ENCODE data around the gene MLF2. TPM values are rescaled to one million over a fixed set of nuclear protein-coding genes. Genes with fewer than 3 reads are reported as not detected.

MLF2 gene
- total and polyA plus RNA-seq, 10 of the 15 experiments (the other 5 are each of a cell fraction or from before 2014, with no cell fraction given) = 13.5 to 222 (median 130) TPM

Small RNA genes within 50 kb of the gene (small RNA-seq; reads per million reads assigned to genes)
- gene RNU6-781P = not detected

Other genes starting within 250 kb of the MLF2 start
Only the 7 nearest of the 28 such genes appear.
- gene ZNF384, start 63.8 kb downstream of the MLF2 start, total RNA-seq (2014; rRNA removed) = 23.3 and 23.7 TPM in 2 replicates
- gene ZNF384, start 63.8 kb downstream of the MLF2 start, total RNA-seq (2014; rRNA removed; fragmentation: Illumina TruSeq; extraction: Trizol) = 26.0 and 27.1 TPM in 2 replicates
- 49.3 and 53.8 TPM in 2 replicates for gene ZNF384, start 63.8 kb downstream of the MLF2 start, total RNA-seq (2021)
- gene ZNF384, start 63.8 kb downstream of the MLF2 start, polyA plus RNA-seq (2011; rRNA removed) = 42.4 and 70.2 TPM in 2 replicates
- 65.2 and 81.5 TPM in 2 replicates for gene ZNF384, start 63.8 kb downstream of the MLF2 start, polyA plus RNA-seq (2014; fragmentation: Illumina TruSeq; extraction: Trizol)
- 1 to 10 TPM in 1 of 2 experiments, under 1 TPM in 1; 0.46 to 1.3 TPM for gene ZNF384, start 63.8 kb downstream of the MLF2 start, polyA plus RNA-seq (2014; fragmentation: Nextera tagmentation; extraction: Ambion mirVana)
- gene ZNF384, start 63.8 kb downstream of the MLF2 start, polyA plus RNA-seq (2014; rRNA removed) = 53.5 and 55.8 TPM in 2 replicates
- gene ZNF384, start 63.8 kb downstream of the MLF2 start, polyA plus RNA-seq (2016; fragmentation: Nextera tagmentation; extraction: Ambion mirVana) = 10 to 100 TPM; 30.0 to 31.0 TPM
- gene PIANP, start 52.3 kb downstream of the MLF2 start, total RNA-seq (2014; rRNA removed) = not detected in 2 replicates
- gene PIANP, start 52.3 kb downstream of the MLF2 start, total RNA-seq (2014; rRNA removed; fragmentation: Illumina TruSeq; extraction: Trizol) = not detected in 2 replicates
- gene PIANP, start 52.3 kb downstream of the MLF2 start, total RNA-seq (2021) = 0.08 TPM in 1 of 2 replicates, not detected in the other
- not detected in 2 replicates for gene PIANP, start 52.3 kb downstream of the MLF2 start, polyA plus RNA-seq (2011; rRNA removed)
- gene PIANP, start 52.3 kb downstream of the MLF2 start, polyA plus RNA-seq (2014; fragmentation: Illumina TruSeq; extraction: Trizol) = not detected in 2 replicates
- gene PIANP, start 52.3 kb downstream of the MLF2 start, polyA plus RNA-seq (2014; fragmentation: Nextera tagmentation; extraction: Ambion mirVana) = not detected
- 0.04 and 0.08 TPM in 2 replicates for gene PIANP, start 52.3 kb downstream of the MLF2 start, polyA plus RNA-seq (2014; rRNA removed)
- gene PIANP, start 52.3 kb downstream of the MLF2 start, polyA plus RNA-seq (2016; fragmentation: Nextera tagmentation; extraction: Ambion mirVana) = under 1 TPM in 1 of 2 experiments, not detected in 1; 0.12 TPM
- 53.6 and 56.3 TPM in 2 replicates for gene COPS7A, start 29.1 kb downstream of the MLF2 start, total RNA-seq (2014; rRNA removed)
- 26.8 and 28.8 TPM in 2 replicates for gene COPS7A, start 29.1 kb downstream of the MLF2 start, total RNA-seq (2014; rRNA removed; fragmentation: Illumina TruSeq; extraction: Trizol)
- 42.1 and 48.4 TPM in 2 replicates for gene COPS7A, start 29.1 kb downstream of the MLF2 start, total RNA-seq (2021)
- gene COPS7A, start 29.1 kb downstream of the MLF2 start, polyA plus RNA-seq (2011; rRNA removed) = 43.5 and 70.9 TPM in 2 replicates
- gene COPS7A, start 29.1 kb downstream of the MLF2 start, polyA plus RNA-seq (2014; fragmentation: Illumina TruSeq; extraction: Trizol) = 43.5 and 45.0 TPM in 2 replicates
- 10 to 100 TPM; 25.7 to 26.1 TPM for gene COPS7A, start 29.1 kb downstream of the MLF2 start, polyA plus RNA-seq (2014; fragmentation: Nextera tagmentation; extraction: Ambion mirVana)
- 55.3 and 61.7 TPM in 2 replicates for gene COPS7A, start 29.1 kb downstream of the MLF2 start, polyA plus RNA-seq (2014; rRNA removed)
- gene COPS7A, start 29.1 kb downstream of the MLF2 start, polyA plus RNA-seq (2016; fragmentation: Nextera tagmentation; extraction: Ambion mirVana) = 10 to 100 TPM; 67.9 to 74.0 TPM
- gene PTMS, start 13.2 kb upstream of the MLF2 start, total RNA-seq (2014; rRNA removed) = 20.7 and 23.1 TPM in 2 replicates
- gene PTMS, start 13.2 kb upstream of the MLF2 start, total RNA-seq (2014; rRNA removed; fragmentation: Illumina TruSeq; extraction: Trizol) = 31.8 and 34.0 TPM in 2 replicates
- 127 and 131 TPM in 2 replicates for gene PTMS, start 13.2 kb upstream of the MLF2 start, total RNA-seq (2021)
- gene PTMS, start 13.2 kb upstream of the MLF2 start, polyA plus RNA-seq (2011; rRNA removed) = 29.0 and 51.2 TPM in 2 replicates
- gene PTMS, start 13.2 kb upstream of the MLF2 start, polyA plus RNA-seq (2014; fragmentation: Illumina TruSeq; extraction: Trizol) = 41.3 and 90.6 TPM in 2 replicates
- gene PTMS, start 13.2 kb upstream of the MLF2 start, polyA plus RNA-seq (2014; fragmentation: Nextera tagmentation; extraction: Ambion mirVana) = 1 to 10 TPM; 2.1 to 4.5 TPM
- 46.5 and 47.5 TPM in 2 replicates for gene PTMS, start 13.2 kb upstream of the MLF2 start, polyA plus RNA-seq (2014; rRNA removed)
- gene PTMS, start 13.2 kb upstream of the MLF2 start, polyA plus RNA-seq (2016; fragmentation: Nextera tagmentation; extraction: Ambion mirVana) = 10 to 100 TPM in 1 of 2 experiments, 1 to 10 TPM in 1; 4.9 to 27.8 TPM
- 0.79 and 1.3 TPM in 2 replicates for gene LAG3, start 19.4 kb upstream of the MLF2 start, total RNA-seq (2014; rRNA removed)
- gene LAG3, start 19.4 kb upstream of the MLF2 start, total RNA-seq (2014; rRNA removed; fragmentation: Illumina TruSeq; extraction: Trizol) = 0.60 and 1.0 TPM in 2 replicates
- 4.2 and 5.2 TPM in 2 replicates for gene LAG3, start 19.4 kb upstream of the MLF2 start, total RNA-seq (2021)
- gene LAG3, start 19.4 kb upstream of the MLF2 start, polyA plus RNA-seq (2011; rRNA removed) = 0.26 and 0.52 TPM in 2 replicates
- 0.97 and 1.1 TPM in 2 replicates for gene LAG3, start 19.4 kb upstream of the MLF2 start, polyA plus RNA-seq (2014; fragmentation: Illumina TruSeq; extraction: Trizol)
- under 1 TPM in 1 of 2 experiments, not detected in 1; 0.53 TPM for gene LAG3, start 19.4 kb upstream of the MLF2 start, polyA plus RNA-seq (2014; fragmentation: Nextera tagmentation; extraction: Ambion mirVana)
- gene LAG3, start 19.4 kb upstream of the MLF2 start, polyA plus RNA-seq (2014; rRNA removed) = 2.3 and 2.4 TPM in 2 replicates
- gene LAG3, start 19.4 kb upstream of the MLF2 start, polyA plus RNA-seq (2016; fragmentation: Nextera tagmentation; extraction: Ambion mirVana) = 1 to 10 TPM in 1 of 2 experiments, under 1 TPM in 1; 0.77 to 1.4 TPM
- gene CD4, start 36.4 kb upstream of the MLF2 start, total RNA-seq (2014; rRNA removed) = 0.40 and 0.49 TPM in 2 replicates
- gene CD4, start 36.4 kb upstream of the MLF2 start, total RNA-seq (2014; rRNA removed; fragmentation: Illumina TruSeq; extraction: Trizol) = 0.60 and 0.81 TPM in 2 replicates
- 1.6 and 1.8 TPM in 2 replicates for gene CD4, start 36.4 kb upstream of the MLF2 start, total RNA-seq (2021)
- gene CD4, start 36.4 kb upstream of the MLF2 start, polyA plus RNA-seq (2011; rRNA removed) = 0.27 and 0.29 TPM in 2 replicates
- 1.5 and 2.4 TPM in 2 replicates for gene CD4, start 36.4 kb upstream of the MLF2 start, polyA plus RNA-seq (2014; fragmentation: Illumina TruSeq; extraction: Trizol)
- gene CD4, start 36.4 kb upstream of the MLF2 start, polyA plus RNA-seq (2014; fragmentation: Nextera tagmentation; extraction: Ambion mirVana) = under 1 TPM; 0.49 to 0.85 TPM
- gene CD4, start 36.4 kb upstream of the MLF2 start, polyA plus RNA-seq (2014; rRNA removed) = 0.85 and 1.3 TPM in 2 replicates
- gene CD4, start 36.4 kb upstream of the MLF2 start, polyA plus RNA-seq (2016; fragmentation: Nextera tagmentation; extraction: Ambion mirVana) = under 1 TPM; 0.24 to 0.57 TPM
- gene GPR162, start 68.7 kb upstream of the MLF2 start, total RNA-seq (2014; rRNA removed) = not detected in 2 replicates
- gene GPR162, start 68.7 kb upstream of the MLF2 start, total RNA-seq (2014; rRNA removed; fragmentation: Illumina TruSeq; extraction: Trizol) = not detected in 2 replicates
- gene GPR162, start 68.7 kb upstream of the MLF2 start, total RNA-seq (2021) = not detected in 2 replicates
- gene GPR162, start 68.7 kb upstream of the MLF2 start, polyA plus RNA-seq (2011; rRNA removed) = 0.09 TPM in 1 of 2 replicates, not detected in the other
- gene GPR162, start 68.7 kb upstream of the MLF2 start, polyA plus RNA-seq (2014; fragmentation: Illumina TruSeq; extraction: Trizol) = not detected in 2 replicates
- gene GPR162, start 68.7 kb upstream of the MLF2 start, polyA plus RNA-seq (2014; fragmentation: Nextera tagmentation; extraction: Ambion mirVana) = not detected
- not detected in 2 replicates for gene GPR162, start 68.7 kb upstream of the MLF2 start, polyA plus RNA-seq (2014; rRNA removed)
- not detected for gene GPR162, start 68.7 kb upstream of the MLF2 start, polyA plus RNA-seq (2016; fragmentation: Nextera tagmentation; extraction: Ambion mirVana)

Measured in GM12878 (cell line).